Endothelial cell of umbilical vein (primary cell): ENCODE measurements around the gene TNRC6B. TPM values are rescaled to one million over a fixed set of nuclear protein-coding genes. Genes with fewer than 3 reads are reported as not detected.

Experiments
- BruUV-seq: library from RNA; stranded (reverse); fragments of 400-500 nt; replicated peaks from 2 replicates; lab custom pipeline; 2021; lab: Mats Ljungman, UMichigan
- CTCF ChIA-PET: fragments of 300-600, 350-600 bp; sonication (Branson Sonifier 250); formaldehyde crosslinking; loops from one replicate; lab custom pipeline; 2021; ENCODE audit warnings: antibody characterized with exemption, inconsistent platforms; lab: Charles Lee
- POLR2A ChIA-PET: fragments of 300-600, 350-600 bp; sonication (Branson Sonifier 250); formaldehyde crosslinking; loops from one replicate; lab custom pipeline; 2021; ENCODE audit warnings: antibody characterized with exemption, inconsistent platforms; lab: Charles Lee
- DNase-seq: peaks from one replicate; pipeline ENCODE4 v3.0.0-alpha.2; 2011; ENCODE audit warnings: low read depth, low spot score
- FAIRE-seq: peaks from 2 replicates; lab custom pipeline; 2011; peaks lifted over from hg19 to GRCh38; lab: Jason Lieb, UNC
- H2AFZ ChIP-seq: 2 replicates; pipeline ENCODE4 v1.6.0; 2012; ENCODE audit warnings: low read depth, low read length, control low read depth, inconsistent platforms
- H3K27ac ChIP-seq: 2 replicates; pipeline ENCODE4 v1.5.1; 2011; ENCODE audit warnings: low read depth, mild to moderate bottlenecking, control low read depth, low read length, moderate library complexity; ENCODE audit not compliant: insufficient read depth
- H3K27me3 ChIP-seq, 2 experiments: 2 replicates each; pipeline versions ENCODE4 v1.6.0 to v1.6.1; 2011; ENCODE audit warnings: low read length in 2 of 2, mixed read lengths in 1 of 2; ENCODE audit not compliant: control insufficient read depth in 2 of 2, insufficient read depth in 2 of 2
- H3K36me3 ChIP-seq, 2 experiments: 2 replicates in 1 of 2; 3 replicates in 1 of 2; pipeline ENCODE4 v1.5.1; 2011; ENCODE audit warnings: low read length in 2 of 2, mild to moderate bottlenecking in 1 of 2, moderate library complexity in 1 of 2; ENCODE audit not compliant: control insufficient read depth in 2 of 2, insufficient read depth in 2 of 2; ENCODE audit errors: extremely low read depth in 1 of 2
- H3K4me1 ChIP-seq: 3 replicates; pipeline ENCODE4 v1.5.1; 2011; ENCODE audit warnings: mild to moderate bottlenecking, low read length; ENCODE audit not compliant: control insufficient read depth, insufficient read depth; ENCODE audit errors: extremely low read depth
- H3K4me2 ChIP-seq: 2 replicates; pipeline ENCODE4 v1.6.1; 2011; ENCODE audit warnings: low read length, control low read depth, mixed read lengths; ENCODE audit not compliant: insufficient read depth
- H3K4me3 ChIP-seq, 3 experiments: fragments of 200-600 bp in 1 of 3; sonication (generic), shearing (Covaris generic) in 1 of 3; replicated peaks in 1 of 3; 2 replicates each; pipeline ENCODE4 v1.5.1; 2011 to 2016; ENCODE audit warnings: control low read depth in 3 of 3, low read length in 3 of 3, mild to moderate bottlenecking in 2 of 3, inconsistent platforms in 1 of 3, low read depth in 1 of 3, moderate library complexity in 1 of 3; ENCODE audit not compliant: insufficient read depth in 1 of 3
- H3K79me2 ChIP-seq: 2 replicates; pipeline ENCODE4 v1.6.0; 2012; ENCODE audit warnings: low read length, inconsistent platforms; ENCODE audit not compliant: control insufficient read depth, insufficient read depth
- H3K9ac ChIP-seq: replicated peaks from 2 replicates; pipeline ENCODE3; 2011; ENCODE audit warnings: low read length, control low read depth; ENCODE audit not compliant: insufficient read depth; ENCODE audit errors: extremely low read depth
- H3K9me1 ChIP-seq: replicated peaks from 3 replicates; pipeline ENCODE4 v1.6.0; 2011; ENCODE audit warnings: mild to moderate bottlenecking, low read length; ENCODE audit not compliant: control insufficient read depth, insufficient read depth; ENCODE audit errors: extremely low read depth
- H3K9me3 ChIP-seq: replicated peaks from 2 replicates; pipeline ENCODE4 v1.5.1; 2012; ENCODE audit warnings: low read length, inconsistent platforms; ENCODE audit not compliant: control insufficient read depth, insufficient read depth
- H4K20me1 ChIP-seq: replicated peaks from 2 replicates; pipeline ENCODE3; 2011; ENCODE audit warnings: mild to moderate bottlenecking, low read length; ENCODE audit not compliant: control insufficient read depth, insufficient read depth; ENCODE audit errors: extremely low read depth
- CTCF ChIP-seq, 2 donors: IDR thresholded peaks; 1 replicate in 1 of 2; 2 replicates in 1 of 2; pipeline ENCODE4 v1.5.1; 2011; ENCODE audit warnings: low read length in 2 of 2, mild to moderate bottlenecking in 2 of 2, moderate library complexity in 2 of 2, control low read depth in 1 of 2, inconsistent platforms in 1 of 2, low read depth in 1 of 2; ENCODE audit not compliant: insufficient read depth in 1 of 2; ENCODE audit errors: extremely low read depth in 1 of 2
- EZH2 ChIP-seq: IDR thresholded peaks from 2 replicates; pipeline ENCODE4 v1.6.1; 2012; ENCODE audit warnings: borderline replicate concordance, low read depth, mild to moderate bottlenecking, moderate library complexity, low read length, inconsistent platforms; ENCODE audit not compliant: severe bottlenecking
- FOS ChIP-seq: IDR thresholded peaks from 2 replicates; pipeline ENCODE4 v1.6.1; 2011; ENCODE audit warnings: mild to moderate bottlenecking, low read length, moderate library complexity, borderline replicate concordance; ENCODE audit not compliant: insufficient read depth
- GATA2 ChIP-seq: IDR thresholded peaks from 2 replicates; pipeline ENCODE4 v1.7.0; 2011; ENCODE audit warnings: low read depth, mild to moderate bottlenecking, moderate library complexity, mixed read lengths, low read length; ENCODE audit not compliant: insufficient read length, insufficient read depth
- JUN ChIP-seq: IDR thresholded peaks from 2 replicates; pipeline ENCODE4 v1.6.1; 2011; ENCODE audit warnings: borderline replicate concordance, low read depth; ENCODE audit not compliant: insufficient read length, insufficient read depth
- MAX ChIP-seq: IDR thresholded peaks from 2 replicates; pipeline ENCODE4 v1.6.1; 2011; ENCODE audit not compliant: insufficient read depth, insufficient read length
- MYC ChIP-seq: IDR thresholded peaks from one replicate; pipeline ENCODE4 v1.6.1; 2011; ENCODE audit warnings: mild to moderate bottlenecking, low read depth, low read length
- POLR2A ChIP-seq: IDR thresholded peaks from 2 replicates; pipeline ENCODE4 v1.6.1; 2012; ENCODE audit warnings: low read depth, mild to moderate bottlenecking, control low read depth, low read length
- POLR2AphosphoS5 ChIP-seq: IDR thresholded peaks from 2 replicates; pipeline ENCODE4 v1.6.1; 2012; ENCODE audit warnings: low read depth, mild to moderate bottlenecking, control low read depth, low read length, moderate library complexity; ENCODE audit not compliant: insufficient read depth
- dilution Hi-C: fragments of 300-500 bp; cut with MboI; formaldehyde crosslinking; loops from one replicate; pipeline ENCODE4 v1.15.0; 2019; ENCODE audit warnings: low sequenced_read_pairs; ENCODE audit not compliant: extremely low pct_ligation_motif_present
- intact Hi-C: fragments of 100-400 bp; cut with micrococcal nuclease; formaldehyde crosslinking; loops from one replicate; pipeline ENCODE4 v1.10.0; 2022
- polyA plus RNA-seq, 4 experiments: library from polyadenylated mRNA; depleted of rRNA in 3 of 4; stranded (reverse) in 3 of 4; unstranded in 1 of 4; fragments of >200 nt; gene quantifications; 2 replicates each; pipeline versions ENCODE4 v1.2.1 to v1.2.3, GENCODE V29; 2011 to 2012; ENCODE audit warnings: missing spikeins in 1 of 4
- total RNA-seq: library from RNA; stranded (reverse); gene quantifications from 2 replicates; pipeline ENCODE4 v1.2.3, GENCODE V29; 2021

The TNRC6B gene
- total and polyA plus RNA-seq, 2 donors (not counting 3 experiments of a cell fraction or from before 2014, with no cell fraction given): 10.6 to 37.2 TPM

GRCh38 chr22:40239345-40239683, 61.6 kb downstream of the TNRC6B start:
- TF ChIP-seq GATA2: no peak
- no peak for TF ChIP-seq POLR2A
- TF ChIP-seq CTCF (IDR thresholded peaks at IDR 0.05; ENCODE audit: extremely low read depth in 1 of 2, insufficient read depth in 1 of 2, low read depth in 1 of 2, low read length in 2 of 2): no peak
- no peak for TF ChIP-seq EZH2
- TF ChIP-seq POLR2AphosphoS5: no peak
- no peak for TF ChIP-seq JUN
- TF ChIP-seq MAX: no peak
- no peak for TF ChIP-seq MYC
- TF ChIP-seq FOS: no peak
- ChIA-PET POLR2A (interaction anchor here (1.6 kb wide), 1 partner anchor 62 kb away, joined by 3 read pairs; the partner anchor contains the start of gene TNRC6B), CTCF (interaction anchor here (0.8 to 1.6 kb wide), 5 partner anchors 19 to 106 kb away, joined by 3 to 4 read pairs (median 4); no protein-coding TSS in a partner anchor)
- Histone ChIP-seq H3K27ac (no peak overlapping the region), H3K9ac (no peak overlapping the region), H3K4me3 (no peak overlapping the region), H2AFZ (no peak overlapping the region), H3K4me1 (peaks cover 27% of the 10 kb centered on the region), H3K27me3 (no peaks in the 10 kb centered on the region), H3K9me1 (no peaks in the 10 kb centered on the region), H4K20me1 (no peaks in the 10 kb centered on the region), H3K4me2 (peak overlapping the region; percentile 11), H3K36me3 (no peaks in the 10 kb centered on the region), H3K9me3 (no peaks in the 10 kb centered on the region), H3K79me2 (peaks cover 41% of the 10 kb centered on the region)
- FAIRE-seq (no peak), DNase-seq (no peak)
- intact Hi-C loops: loop anchor here (1.0 to 2.0 kb wide), 2 partner anchors 24 to 57 kb away; no protein-coding TSS in a partner anchor
- BruUV-seq: no TSS peak
- dilution Hi-C loops: no loop called here
